Fibroblast of skin of back (primary cell): ENCODE data around the gene PTPRD.

Experiments
- DNase-seq: peaks from one replicate; pipeline ENCODE4 v3.0.0-alpha.2; 2013

The PTPRD gene

GRCh38 chr9:8613346-8613825 is 1999.4 kb downstream of the PTPRD start:
- peak; percentile 34 for DNase-seq

DNA sequence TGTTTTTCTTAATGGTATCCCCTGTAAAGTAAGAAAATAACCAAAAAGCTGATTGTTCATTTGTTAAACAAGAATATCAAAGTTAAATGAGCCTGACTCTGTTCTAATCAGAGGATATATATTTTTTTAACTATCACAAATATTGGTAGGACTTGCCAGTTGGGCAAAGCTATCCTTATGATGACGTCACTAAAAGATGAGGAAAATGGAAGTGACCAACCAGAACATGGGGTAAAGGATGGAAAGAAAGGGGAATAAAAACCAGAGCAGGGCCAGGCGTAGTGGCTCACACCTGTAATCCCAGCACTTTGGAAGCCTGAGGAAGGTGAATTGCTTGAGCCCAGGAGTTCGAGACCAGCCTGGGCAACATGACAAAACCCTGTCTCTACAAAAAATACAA is 2001.6 kb downstream of the PTPRD start:
- no peak for DNase-seq

GRCh38 chr9:8610256-8610655 is 2002.5 kb downstream of the PTPRD start:
- no peak for DNase-seq

- no peak for DNase-seq
Observed at GRCh38 chr9:8605096-8605495, 2007.7 kb downstream of the PTPRD start.

GRCh38 chr9:8604201-8604600 is 2008.6 kb downstream of the PTPRD start:
- no peak for DNase-seq

DNA sequence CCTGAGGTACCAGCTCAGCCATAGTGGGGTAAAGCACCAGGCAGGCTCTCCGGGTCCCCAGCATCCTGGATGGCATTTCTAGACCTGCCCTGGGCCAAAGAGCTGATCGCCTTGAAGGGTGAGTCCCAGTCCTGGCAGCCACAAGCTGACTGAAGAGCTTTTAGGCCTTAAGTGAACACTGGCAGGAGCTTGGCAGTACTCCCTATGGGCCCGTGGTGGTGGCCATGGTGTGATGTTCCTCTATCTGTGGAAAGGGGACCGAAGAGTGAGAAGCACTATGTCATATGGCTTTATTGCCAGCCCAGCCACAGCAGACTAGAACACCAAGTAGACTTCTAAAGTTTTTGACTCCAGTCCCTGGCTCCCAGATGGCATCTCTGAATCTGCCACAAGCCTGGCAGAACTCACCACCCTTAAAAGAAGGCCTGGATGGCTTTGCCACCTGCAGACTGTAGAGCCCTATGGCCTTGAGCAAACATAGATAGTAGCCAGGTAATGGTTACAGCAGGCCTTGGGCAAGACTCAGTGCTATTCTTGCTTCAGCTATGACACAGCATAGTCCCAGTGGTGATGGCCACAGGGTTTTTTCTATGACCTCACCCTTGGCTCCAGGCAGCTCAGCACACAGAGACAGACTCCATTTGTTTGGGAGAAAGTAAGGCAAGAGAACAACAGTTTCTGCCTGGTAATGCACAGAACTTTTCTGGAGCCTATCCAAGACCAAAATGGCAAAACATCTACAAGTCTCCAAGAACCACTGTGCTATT is 2011.7 kb downstream of the PTPRD start:
- no peak for DNase-seq

- DNase-seq = no peak
Observed at GRCh38 chr9:8599937-8600336, 2012.9 kb downstream of the PTPRD start.

DNA sequence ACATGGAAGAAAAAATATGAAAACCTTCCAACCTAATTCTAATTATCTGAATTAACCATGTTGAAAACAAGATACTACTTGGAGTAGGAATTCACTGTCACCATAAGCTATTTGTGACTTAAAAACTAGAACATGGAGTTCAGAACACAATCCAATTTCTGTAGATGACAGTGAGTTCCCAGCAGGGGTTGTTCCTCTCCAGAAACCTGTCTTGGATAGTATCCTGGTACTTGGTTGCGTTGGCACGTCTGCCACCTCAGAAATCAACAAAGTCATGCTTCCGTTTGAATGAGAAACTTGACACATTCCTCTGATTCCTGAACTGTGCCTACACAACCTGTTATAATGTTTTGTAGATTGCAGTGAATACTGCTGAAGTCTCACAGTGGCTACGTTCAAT is 2023.3 kb downstream of the PTPRD start:
- no peak for DNase-seq

DNA sequence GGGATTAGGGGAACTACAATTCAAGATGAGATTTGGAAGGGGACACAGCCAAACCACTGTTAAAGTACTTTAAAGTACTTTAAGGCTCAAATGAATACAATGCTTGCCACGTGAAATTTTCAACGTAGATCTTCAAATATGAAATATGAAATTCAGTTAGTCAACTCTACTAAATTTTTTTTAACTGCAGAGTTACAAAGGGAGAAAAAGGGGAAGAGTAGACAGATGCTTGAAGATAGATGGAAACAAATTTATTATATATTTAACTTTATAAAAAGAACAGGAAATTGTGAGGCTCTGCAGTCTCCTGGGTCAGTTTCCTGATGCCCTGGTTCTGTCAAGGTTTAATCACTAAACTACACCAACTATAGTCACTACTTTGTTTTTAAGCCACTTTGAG is 2027.8 kb downstream of the PTPRD start:
- no peak for DNase-seq

DNA sequence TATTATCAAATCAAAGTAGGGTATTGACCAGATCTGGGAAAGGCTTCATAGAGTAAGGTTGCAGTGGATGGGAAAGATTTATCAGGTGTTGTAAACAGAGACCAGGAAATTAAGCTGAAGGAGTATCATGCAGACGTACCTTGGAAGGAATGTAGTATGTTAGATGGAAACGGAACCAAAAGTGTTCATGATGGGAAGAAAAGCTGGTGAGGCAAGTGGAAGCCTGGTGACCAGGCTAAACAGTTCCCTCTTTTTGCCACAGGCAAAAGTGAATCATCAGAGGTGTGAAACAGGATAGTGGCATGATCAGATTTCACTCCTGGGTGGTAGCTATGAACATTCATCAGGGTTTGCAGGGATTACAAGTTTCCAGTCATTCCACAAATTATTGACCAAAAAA is 2033.1 kb downstream of the PTPRD start:
- no peak for DNase-seq

GRCh38 chr9:8576741-8577140 is 2036.1 kb downstream of the PTPRD start:
- DNase-seq = no peak

GRCh38 chr9:8574846-8575245 is 2038.0 kb downstream of the PTPRD start:
- no peak for DNase-seq

DNA sequence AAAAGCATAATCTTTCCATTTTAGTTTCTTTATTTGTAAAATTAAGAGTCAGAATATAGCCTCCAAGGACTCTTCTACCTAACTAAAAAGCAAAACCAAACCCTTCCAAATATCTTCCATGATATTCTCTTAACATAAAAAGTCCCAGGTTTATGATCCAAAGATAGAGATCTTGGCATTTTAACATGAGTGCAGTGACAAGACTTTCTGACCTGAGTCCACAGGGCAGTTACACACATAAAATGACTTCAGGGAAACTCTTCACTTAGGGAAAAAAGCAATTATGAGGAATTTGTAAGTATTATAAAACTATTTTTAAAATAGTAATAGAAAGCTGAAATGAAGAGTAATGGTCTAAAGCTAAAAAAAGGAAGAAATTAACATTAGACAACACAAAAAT is 2040.6 kb downstream of the PTPRD start:
- DNase-seq = no peak

DNA sequence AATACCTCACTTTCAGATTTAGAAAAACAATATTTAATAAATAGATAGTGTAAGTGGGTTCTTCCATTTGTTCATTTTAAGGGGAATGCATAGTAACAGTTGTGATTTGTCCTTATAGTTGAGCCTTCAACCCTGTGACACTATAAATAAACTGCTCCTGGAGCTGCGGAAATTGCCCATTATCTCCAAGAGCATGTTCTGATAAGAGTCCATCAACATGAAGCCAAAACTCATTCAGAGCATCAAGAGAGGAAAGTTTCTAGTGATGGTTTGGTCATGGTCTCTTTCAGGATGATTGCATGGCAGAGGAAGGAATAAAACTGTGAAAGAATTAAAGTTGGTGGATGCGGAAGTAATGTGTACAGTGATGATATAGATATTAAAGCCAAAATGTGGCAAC is 2041.2 kb downstream of the PTPRD start:
- DNase-seq = no peak

DNA sequence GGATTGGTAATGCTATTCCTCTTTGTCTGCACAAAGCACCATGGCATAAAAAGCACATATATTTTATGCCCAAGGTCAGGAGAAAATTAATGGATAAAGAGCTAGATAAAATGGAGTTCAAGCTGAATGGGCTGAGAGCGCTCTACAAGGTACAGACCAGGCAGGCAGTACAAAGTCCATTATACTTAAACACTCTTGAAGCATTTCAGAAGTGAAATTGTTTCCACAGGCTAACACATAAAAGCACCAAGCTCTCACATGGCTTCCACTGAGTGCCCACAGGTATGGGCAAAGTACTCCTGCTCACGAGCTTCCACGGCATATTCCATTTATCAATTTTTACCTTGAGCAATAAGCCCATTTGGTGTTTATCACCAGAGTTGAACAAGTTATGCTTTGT is 2042.0 kb downstream of the PTPRD start:
- DNase-seq = no peak

GRCh38 chr9:8569823-8570222 is 2043.0 kb downstream of the PTPRD start:
- no peak for DNase-seq

DNA sequence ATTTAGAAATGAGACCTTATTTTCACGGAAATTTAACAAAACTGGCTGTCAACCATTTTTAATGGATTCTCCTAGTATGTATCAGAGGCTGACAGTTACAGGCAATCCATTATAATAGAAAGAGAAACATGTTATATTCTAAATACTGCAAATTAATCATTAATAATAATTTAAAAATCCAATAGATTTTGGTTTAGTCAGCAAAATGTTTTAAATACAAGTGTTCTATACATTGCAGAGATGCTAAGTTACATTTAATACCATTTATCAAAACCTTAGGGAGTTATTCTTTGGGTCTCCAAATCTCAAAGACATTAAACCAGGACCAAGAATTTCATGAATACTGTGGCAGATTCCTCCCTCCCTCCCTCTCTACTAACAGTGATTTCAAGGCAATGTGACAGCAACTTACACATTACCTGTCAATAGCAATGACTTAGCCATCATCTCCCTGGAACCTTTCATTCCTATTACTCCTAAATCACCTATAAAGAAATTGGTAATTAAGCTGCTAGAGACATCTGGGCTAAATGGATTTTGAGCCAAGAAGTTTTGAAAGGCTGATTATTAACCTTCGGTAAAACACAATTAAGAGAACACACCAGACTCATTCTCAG is 2044.7 kb downstream of the PTPRD start:
- no peak for DNase-seq

DNA sequence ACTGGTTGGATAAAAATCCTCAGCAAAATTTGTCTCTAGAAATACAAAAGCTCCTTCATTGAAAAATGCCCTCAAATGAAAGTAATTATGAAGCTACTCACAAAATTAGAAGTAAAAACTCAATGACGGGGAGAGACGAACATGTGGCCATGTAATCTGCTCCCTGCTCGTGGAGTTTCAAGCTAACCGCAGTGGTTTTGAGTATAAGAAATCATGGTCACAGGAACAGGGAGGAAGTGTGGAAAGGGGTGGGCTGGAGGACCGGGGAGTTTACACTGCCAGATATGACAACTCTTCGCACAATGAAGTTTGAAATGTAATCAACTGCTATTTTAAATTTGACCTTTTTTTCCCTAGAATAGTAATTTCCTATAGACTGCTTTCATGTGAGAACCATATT is 2047.8 kb downstream of the PTPRD start:
- no peak for DNase-seq

- DNase-seq = no peak
Observed at GRCh38 chr9:8560560-8561525, 2052.0 kb downstream of the PTPRD start.

DNA sequence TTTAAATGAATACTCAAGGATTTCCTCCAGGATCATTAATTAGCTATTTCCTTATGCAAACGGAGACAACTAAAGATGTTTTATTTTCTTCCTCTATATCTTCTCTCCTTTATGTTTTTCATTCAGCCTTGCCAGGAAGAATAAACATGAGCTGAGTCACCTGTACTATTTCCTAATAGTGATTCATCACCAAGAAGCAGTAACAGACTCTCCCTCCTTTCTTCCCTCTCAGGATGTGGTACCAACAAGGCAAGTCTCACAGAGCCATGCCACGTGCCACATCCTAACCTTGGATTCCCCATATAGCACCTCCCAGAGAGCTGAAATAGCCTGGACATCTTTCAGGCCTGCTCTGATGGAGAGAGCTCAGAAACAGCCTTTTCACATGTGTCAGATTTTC is 2054.6 kb downstream of the PTPRD start:
- DNase-seq = peak; percentile 16

DNA sequence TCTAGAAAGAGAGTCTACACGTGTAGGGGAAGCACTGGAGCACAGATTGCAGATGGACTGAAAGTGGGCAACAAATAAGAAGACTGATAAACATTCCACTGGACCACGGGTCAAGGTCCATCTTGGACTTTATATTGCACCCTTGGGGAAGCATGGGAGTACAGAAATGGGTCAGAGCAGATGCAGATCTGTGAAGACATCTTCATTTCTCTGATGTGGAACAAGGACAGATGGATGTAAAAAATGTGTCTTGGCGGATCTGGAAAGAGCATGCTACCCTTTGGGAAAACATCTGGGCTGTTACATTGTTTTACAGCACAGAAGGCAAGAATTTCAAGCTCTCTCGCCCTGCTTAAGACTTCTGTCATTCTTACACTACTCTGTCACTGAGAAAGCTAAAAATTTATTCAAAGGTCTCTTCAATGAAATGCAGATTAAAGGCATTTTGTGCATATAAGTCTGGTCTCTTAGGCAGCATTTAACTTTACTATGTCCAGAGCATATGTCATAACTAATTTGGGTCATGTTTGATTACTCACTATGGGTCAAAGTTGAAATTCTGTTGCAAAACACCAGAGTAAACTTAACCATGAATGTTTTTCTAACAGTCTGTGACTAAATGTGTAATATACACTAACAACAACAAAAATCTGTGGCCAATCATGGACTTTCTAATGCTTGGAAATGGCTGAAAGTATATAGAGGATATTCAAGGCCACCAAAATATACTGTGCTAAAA is 2056.9 kb downstream of the PTPRD start:
- no peak for DNase-seq

DNA sequence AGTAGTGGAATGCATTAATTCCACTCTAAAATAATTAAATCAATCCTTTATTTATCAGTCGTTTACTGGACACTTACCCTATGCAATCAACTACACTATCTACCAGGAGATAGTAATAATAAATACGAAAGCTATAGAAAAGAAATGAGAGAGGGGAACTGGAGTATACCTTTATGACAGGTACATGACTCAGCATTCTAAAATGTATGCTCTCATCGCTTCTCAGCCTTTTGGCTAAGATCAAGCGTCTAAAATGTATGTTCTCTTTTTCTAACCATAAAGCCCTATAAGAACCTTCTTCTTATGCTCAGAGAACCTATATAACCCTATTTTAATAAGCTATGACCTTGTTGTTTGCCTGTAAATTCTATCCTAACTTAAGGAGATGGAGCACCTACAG is 2059.4 kb downstream of the PTPRD start:
- no peak for DNase-seq

GRCh38 chr9:8552732-8553131 is 2060.1 kb downstream of the PTPRD start:
- DNase-seq = no peak
